HEK293 (cell line): ENCODE measurements around the gene COL4A1.

Experiments
- YY2 ChIP-seq: fragments of 450-650 bp; formaldehyde crosslinking; IDR thresholded peaks from 2 replicates; pipeline ENCODE4 v1.5.1; 2016; ENCODE audit warnings: missing biosample characterization, missing genetic modification characterization
- ZNF121 ChIP-seq: fragments of 450-650 bp; formaldehyde crosslinking; IDR thresholded peaks from 2 replicates; pipeline ENCODE4 v1.5.1; 2016; ENCODE audit warnings: missing biosample characterization, missing genetic modification characterization
- ZNF132 ChIP-seq: fragments of 450-650 bp; formaldehyde crosslinking; IDR thresholded peaks from 2 replicates; pipeline ENCODE4 v1.5.1; 2017; ENCODE audit warnings: missing biosample characterization, missing genetic modification characterization, borderline replicate concordance
- ZNF24 ChIP-seq: fragments of 450-650 bp; formaldehyde crosslinking; IDR thresholded peaks from 2 replicates; pipeline ENCODE4 v1.5.1; 2016; ENCODE audit warnings: missing biosample characterization, missing genetic modification characterization
- ZNF776 ChIP-seq: fragments of 450-650 bp; formaldehyde crosslinking; IDR thresholded peaks from 2 replicates; pipeline ENCODE4 v1.5.0; 2017; ENCODE audit warnings: missing biosample characterization, missing genetic modification characterization, borderline replicate concordance
- TF ChIP-seq, protein P1 (sequence below): fragments of 450-650 bp; formaldehyde crosslinking; IDR thresholded peaks from 2 replicates; pipeline ENCODE4 v1.5.1; 2016; ENCODE audit warnings: missing biosample characterization, missing genetic modification characterization

DNA sequence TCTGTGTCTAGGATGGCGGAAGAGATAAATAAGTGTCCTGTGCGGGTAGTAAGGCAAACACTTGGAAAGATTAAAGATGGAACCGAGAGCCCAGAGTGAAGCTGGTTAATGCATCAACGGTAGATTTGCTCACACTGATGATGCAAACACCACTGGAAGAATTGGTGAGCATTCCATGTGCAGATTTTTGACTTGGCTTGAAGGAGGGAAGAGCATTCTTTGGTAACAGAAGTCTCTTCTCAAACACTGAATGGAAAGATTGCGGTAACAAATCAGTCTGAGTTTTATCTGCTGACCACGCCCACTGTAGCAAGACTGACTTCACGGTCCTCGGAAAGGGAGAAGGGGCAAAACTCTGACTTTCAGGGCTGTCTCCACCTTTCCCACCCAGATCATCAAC is 112.5 kb downstream of the COL4A1 start:
- TF ChIP-seq ZNF132 (no peak), ZNF121 (tag by site-specific recombination) (no peak), YY2 (no peak), ZNF776 (tag by site-specific recombination) (no peak), ZNF24 (tag by site-specific recombination) (no peak)
- TF ChIP-seq, protein P1, sequence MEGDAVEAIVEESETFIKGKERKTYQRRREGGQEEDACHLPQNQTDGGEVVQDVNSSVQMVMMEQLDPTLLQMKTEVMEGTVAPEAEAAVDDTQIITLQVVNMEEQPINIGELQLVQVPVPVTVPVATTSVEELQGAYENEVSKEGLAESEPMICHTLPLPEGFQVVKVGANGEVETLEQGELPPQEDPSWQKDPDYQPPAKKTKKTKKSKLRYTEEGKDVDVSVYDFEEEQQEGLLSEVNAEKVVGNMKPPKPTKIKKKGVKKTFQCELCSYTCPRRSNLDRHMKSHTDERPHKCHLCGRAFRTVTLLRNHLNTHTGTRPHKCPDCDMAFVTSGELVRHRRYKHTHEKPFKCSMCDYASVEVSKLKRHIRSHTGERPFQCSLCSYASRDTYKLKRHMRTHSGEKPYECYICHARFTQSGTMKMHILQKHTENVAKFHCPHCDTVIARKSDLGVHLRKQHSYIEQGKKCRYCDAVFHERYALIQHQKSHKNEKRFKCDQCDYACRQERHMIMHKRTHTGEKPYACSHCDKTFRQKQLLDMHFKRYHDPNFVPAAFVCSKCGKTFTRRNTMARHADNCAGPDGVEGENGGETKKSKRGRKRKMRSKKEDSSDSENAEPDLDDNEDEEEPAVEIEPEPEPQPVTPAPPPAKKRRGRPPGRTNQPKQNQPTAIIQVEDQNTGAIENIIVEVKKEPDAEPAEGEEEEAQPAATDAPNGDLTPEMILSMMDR (tag by site-specific recombination): no peak
